RWPE1 (cell line): ENCODE measurements around the gene CORO2B.

Experiments used
- CTCF ChIA-PET: fragments of 350-600 bp; sonication (Branson Sonifier 250); formaldehyde crosslinking; extraction: SDS; loops from one replicate; lab custom pipeline; 2021; lab: Yijun Ruan, JAX
- POLR2A ChIA-PET: fragments of 400-600 bp; formaldehyde crosslinking; extraction: SDS; loops from one replicate; lab custom pipeline; 2020; ENCODE audit warnings: antibody characterized with exemption; ENCODE audit not compliant: low non-redundant PET; lab: Yijun Ruan, JAX
- DNase-seq: peaks from one replicate; pipeline ENCODE4 v3.0.0; 2012; ENCODE audit warnings: low spot score
- H3K27ac ChIP-seq: fragments of 450-650 bp; 2 replicates; pipeline ENCODE4 v1.5.1; 2017
- TF ChIP-seq, protein P1 (sequence below): fragments of 450-650 bp; conservative IDR thresholded peaks from 2 replicates; pipeline ENCODE4 v1.5.1; 2017; ENCODE audit warnings: low read depth, mild to moderate bottlenecking

The CORO2B gene

DNA sequence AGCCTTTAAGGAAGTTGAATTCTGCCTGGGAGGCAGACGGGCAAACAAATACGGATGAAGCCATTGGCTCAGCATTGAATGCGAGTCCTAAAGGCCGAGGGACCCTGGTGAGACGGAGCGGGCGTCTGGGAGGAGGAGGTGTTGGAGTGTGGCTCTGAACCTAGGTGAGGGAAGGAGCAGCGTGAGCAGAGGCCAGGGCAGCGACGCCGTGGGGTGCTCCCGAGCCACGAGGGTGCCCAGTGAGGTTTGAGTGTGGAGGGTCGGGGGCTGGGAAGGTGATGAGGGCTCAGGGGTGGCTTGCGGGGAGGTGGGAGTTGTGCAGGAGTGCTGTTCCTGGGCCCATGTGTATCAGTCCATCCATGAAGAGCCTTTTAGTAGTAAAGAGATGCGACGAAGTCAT lies 17.0 kb downstream of the CORO2B start:
- ChIA-PET POLR2A (no interaction called here), CTCF (no interaction called here)
- DNase-seq: no peak
- TF ChIP-seq, protein P1, sequence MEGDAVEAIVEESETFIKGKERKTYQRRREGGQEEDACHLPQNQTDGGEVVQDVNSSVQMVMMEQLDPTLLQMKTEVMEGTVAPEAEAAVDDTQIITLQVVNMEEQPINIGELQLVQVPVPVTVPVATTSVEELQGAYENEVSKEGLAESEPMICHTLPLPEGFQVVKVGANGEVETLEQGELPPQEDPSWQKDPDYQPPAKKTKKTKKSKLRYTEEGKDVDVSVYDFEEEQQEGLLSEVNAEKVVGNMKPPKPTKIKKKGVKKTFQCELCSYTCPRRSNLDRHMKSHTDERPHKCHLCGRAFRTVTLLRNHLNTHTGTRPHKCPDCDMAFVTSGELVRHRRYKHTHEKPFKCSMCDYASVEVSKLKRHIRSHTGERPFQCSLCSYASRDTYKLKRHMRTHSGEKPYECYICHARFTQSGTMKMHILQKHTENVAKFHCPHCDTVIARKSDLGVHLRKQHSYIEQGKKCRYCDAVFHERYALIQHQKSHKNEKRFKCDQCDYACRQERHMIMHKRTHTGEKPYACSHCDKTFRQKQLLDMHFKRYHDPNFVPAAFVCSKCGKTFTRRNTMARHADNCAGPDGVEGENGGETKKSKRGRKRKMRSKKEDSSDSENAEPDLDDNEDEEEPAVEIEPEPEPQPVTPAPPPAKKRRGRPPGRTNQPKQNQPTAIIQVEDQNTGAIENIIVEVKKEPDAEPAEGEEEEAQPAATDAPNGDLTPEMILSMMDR: no peak
- no peak overlapping the region for H3K27ac ChIP-seq

DNA sequence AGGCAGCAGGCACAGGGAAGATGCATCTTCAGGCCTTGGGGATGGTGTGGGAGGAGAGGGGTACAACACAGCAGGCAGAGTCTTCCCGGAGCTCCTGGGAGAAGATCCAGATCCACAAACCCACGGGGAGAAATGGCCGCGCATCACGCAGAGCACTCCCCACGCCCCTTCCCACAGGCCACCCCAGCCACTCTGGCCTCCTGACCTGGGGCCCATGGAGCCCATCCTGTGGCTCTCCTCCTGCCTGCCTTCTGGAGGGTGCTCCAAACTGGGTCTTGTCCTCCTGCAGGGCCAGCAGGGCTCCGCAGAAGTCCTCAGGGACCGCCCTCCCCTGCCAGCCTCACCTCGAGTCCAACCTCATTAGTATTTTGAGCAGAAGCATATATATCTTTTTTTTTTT lies 17.9 kb downstream of the CORO2B start:
- POLR2A ChIA-PET: no interaction called here
- no peak for DNase-seq
- CTCF ChIA-PET: no interaction called here
- TF ChIP-seq, protein P1: no peak
- H3K27ac ChIP-seq: no peak overlapping the region

DNA sequence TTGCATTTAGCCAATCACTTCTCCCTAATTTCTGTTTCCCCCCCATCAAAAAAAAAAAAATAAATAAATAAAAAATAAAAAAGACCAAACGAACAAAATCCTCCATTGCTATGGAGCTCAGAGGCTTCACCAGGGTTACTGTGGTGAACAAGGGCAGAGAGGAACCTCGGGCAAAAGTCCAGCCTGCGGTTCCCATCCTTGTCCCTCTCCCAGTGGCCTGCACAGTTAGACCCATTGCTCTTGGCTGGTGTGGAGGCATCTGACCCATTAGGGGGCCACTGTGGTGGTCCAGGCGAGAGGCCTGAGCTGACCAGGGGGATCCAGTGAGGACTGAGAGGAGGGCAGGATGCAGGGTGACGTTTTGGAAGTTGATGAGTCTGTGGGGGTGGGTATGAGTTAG lies 18.8 kb downstream of the CORO2B start:
- POLR2A ChIA-PET: no interaction called here
- no peak overlapping the region for H3K27ac ChIP-seq
- DNase-seq: no peak
- TF ChIP-seq, protein P1: no peak
- CTCF ChIA-PET: interaction anchor here (1.1 kb wide), 1 partner anchor 48 kb away, joined by 7 read pairs; no protein-coding TSS in a partner anchor

DNA sequence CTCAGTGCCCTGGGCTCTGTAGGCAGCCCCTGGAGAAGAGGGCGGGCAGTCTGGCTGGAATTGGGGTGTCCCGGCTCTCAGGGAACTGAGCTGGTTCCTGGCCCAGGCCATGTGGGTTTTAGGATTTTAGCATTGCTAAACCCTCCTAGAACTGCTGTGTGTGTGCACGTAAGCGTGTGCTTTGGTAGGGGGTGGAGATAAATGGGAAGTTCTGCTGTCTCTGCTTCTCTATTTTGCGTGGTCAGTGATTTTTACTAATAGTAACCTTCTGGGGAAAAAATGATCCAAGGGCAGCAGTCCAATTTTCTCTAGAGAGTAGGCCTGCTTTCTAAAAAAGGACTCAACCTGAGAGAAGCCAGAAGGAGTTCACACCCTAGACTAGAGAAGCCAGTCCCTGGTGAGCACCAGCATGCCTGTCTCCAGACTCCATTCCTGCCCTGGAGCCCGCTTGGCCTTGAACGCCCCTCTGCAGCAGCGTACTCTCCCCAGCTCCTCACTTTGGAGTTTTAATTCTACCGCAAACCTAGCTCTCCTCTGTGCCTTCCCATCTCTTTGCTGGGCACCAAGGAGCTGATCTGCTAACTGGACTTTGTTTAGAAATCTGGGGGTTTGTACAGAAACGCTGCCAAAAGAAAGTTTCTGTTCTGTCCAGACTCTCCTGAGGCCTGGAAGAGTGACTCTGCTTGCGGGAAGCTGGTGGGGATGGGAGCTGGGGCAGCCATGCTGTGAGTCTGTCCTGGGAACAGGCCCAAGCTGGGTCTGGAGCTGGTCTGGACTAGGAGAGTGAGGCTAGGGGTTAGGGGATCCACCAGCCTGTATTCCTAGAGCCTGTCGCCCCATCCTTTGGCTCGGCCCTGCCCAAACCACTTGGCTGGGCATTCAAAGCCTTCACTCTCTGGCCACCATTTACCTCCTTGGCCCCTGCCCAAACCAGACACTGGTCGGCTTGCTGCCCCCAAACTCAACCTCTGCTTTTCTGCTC lies 19.7 kb downstream of the CORO2B start:
- CTCF ChIA-PET: interaction anchor here (1.1 kb wide), 1 partner anchor 48 kb away, joined by 7 read pairs; no protein-coding TSS in a partner anchor
- POLR2A ChIA-PET: no interaction called here

DNA sequence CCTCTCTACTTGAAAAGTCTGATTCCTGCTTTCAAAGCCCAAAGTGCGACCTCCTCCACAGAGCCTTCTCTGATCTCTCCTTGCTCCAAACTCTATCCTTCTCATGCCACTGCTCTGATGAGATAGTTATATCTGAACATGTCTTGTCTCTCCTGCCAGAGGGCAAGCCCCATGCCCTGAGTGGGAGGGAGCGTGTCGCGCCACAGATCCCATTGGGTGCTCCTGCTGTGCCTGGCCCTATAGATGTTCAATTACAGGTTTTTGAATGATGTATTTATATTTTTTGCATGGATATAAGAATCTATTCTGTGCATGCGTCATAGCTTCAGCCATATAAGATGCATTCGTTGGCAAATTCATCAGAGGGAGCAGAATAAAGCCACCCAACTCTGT lies 20.4 kb downstream of the CORO2B start:
- CTCF ChIA-PET: no interaction called here
- POLR2A ChIA-PET: no interaction called here
- no peak for DNase-seq
- H3K27ac ChIP-seq: no peak overlapping the region
- TF ChIP-seq, protein P1: no peak

More for the DNA sequence above, 19.7 kb downstream of the CORO2B start:
- no peak for DNase-seq
- H3K27ac ChIP-seq: no peak overlapping the region
- TF ChIP-seq, protein P1: no peak

DNA sequence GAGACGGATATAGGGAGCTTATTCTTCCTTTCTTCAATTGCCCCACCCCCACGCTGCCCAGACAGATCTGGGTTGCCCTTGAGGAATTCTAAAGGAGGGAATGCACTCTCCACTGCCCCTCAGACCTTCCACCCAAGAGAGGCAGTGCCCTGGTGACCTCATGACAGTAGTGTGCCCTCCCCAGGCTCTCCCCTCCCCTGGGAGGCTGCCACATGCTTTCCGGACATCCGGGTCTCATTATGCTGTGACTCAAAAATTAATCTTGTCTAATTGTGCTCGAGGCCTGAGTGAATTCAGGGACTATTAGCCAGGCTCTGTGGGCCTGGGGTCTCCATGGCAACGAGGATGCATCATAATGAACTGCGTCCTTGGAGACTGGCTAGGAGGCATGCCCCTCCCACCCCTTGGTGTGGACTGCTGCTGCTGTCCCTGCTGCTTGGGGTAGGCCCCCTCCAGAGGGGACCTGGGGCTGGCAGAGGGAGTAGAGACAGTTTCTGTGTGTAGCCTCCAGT lies 20.8 kb downstream of the CORO2B start:
- TF ChIP-seq, protein P1: no peak
- ChIA-PET CTCF (no interaction called here), POLR2A (no interaction called here)
- H3K27ac ChIP-seq: no peak overlapping the region
- no peak for DNase-seq
